IPS-NIHi7 (cell line): ENCODE results near the gene YWHAE.
"Not testable (repeated sequence)": the region's sequence is repeated elsewhere in the genome, so short reads cannot be mapped to it uniquely, and the experiment has no call there.

Source experiments
- DNase-seq: peaks from one replicate; pipeline ENCODE4 v3.0.0; 2012; ENCODE audit warnings: mixed read lengths; ENCODE audit errors: extremely low spot score

YWHAE gene

GRCh38 chr17:1399679-1400512, at the start of gene YWHAE:
YWHAE (minus strand) TSS chr17:1400222; CDS start chr17:1400110, 112 bp downstream.
- DNase-seq, result peak; percentile 97

GRCh38 chr17:1449412-1449967, 49.5 kb upstream of the YWHAE start:
- DNase-seq, result no peak

- DNase-seq, result no peak
Observed at GRCh38 chr17:1447052-1447451, 47.0 kb upstream of the YWHAE start.

- no peak for DNase-seq
Observed at GRCh38 chr17:1446201-1446600, 46.2 kb upstream of the YWHAE start.

GRCh38 chr17:1445695-1446094, 45.7 kb upstream of the YWHAE start:
- DNase-seq, result not testable (repeated sequence)

GRCh38 chr17:1442721-1443120, 42.7 kb upstream of the YWHAE start:
- DNase-seq, result not testable (repeated sequence)

- no peak for DNase-seq
Observed at GRCh38 chr17:1442187-1442586, 42.2 kb upstream of the YWHAE start.

GRCh38 chr17:1440921-1441320, 40.9 kb upstream of the YWHAE start:
- DNase-seq, result no peak

- DNase-seq, result no peak
Observed at GRCh38 chr17:1438593-1439083, 38.6 kb upstream of the YWHAE start.

- no peak for DNase-seq
Observed at GRCh38 chr17:1435326-1435725, 35.3 kb upstream of the YWHAE start.

- no peak for DNase-seq
Observed at GRCh38 chr17:1434150-1434549, 34.1 kb upstream of the YWHAE start.

GRCh38 chr17:1431631-1432104, 31.6 kb upstream of the YWHAE start:
- DNase-seq, result no peak

- no peak for DNase-seq
Observed at GRCh38 chr17:1423456-1424135, 23.6 kb upstream of the YWHAE start.

- DNase-seq, result no peak
Observed at GRCh38 chr17:1422885-1423284, 22.9 kb upstream of the YWHAE start.

GRCh38 chr17:1421470-1421869, 21.4 kb upstream of the YWHAE start:
- DNase-seq, result no peak

GRCh38 chr17:1420981-1421380, 21.0 kb upstream of the YWHAE start:
- no peak for DNase-seq

GRCh38 chr17:1420163-1420562, 20.1 kb upstream of the YWHAE start:
- no peak for DNase-seq

GRCh38 chr17:1418476-1418875, 18.5 kb upstream of the YWHAE start:
- not testable (repeated sequence) for DNase-seq

- no peak for DNase-seq
Observed at GRCh38 chr17:1416414-1416813, 16.4 kb upstream of the YWHAE start.

- no peak for DNase-seq
Observed at GRCh38 chr17:1414634-1415033, 14.6 kb upstream of the YWHAE start.

- no peak for DNase-seq
Observed at GRCh38 chr17:1414001-1414574, 14.1 kb upstream of the YWHAE start.

GRCh38 chr17:1413281-1413791, 13.3 kb upstream of the YWHAE start:
- no peak for DNase-seq
